ENCODE data around the gene MAP3K21. TPM values are rescaled to one million over a fixed set of nuclear protein-coding genes. Genes with fewer than 3 reads are reported as not detected.

MAP3K21 gene
- total and polyA plus RNA-seq, 2 of the 4 experiments (the other 2 are of a cell fraction) = 0.15 to 0.18 TPM

- DNase-seq = no peak
- Histone ChIP-seq H3K9me1 (ENCODE audit: insufficient read depth, low read length) (no peaks in the 10 kb centered on the region), H2AK5ac (ENCODE audit: low read depth, low read length) (no peak overlapping the region), H2AK9ac (replicated peaks; ENCODE audit: low read depth, low read length, poor library complexity) (no peak overlapping the region), H3K36me3 (ENCODE audit: control insufficient read depth, insufficient read depth, low read length) (no peaks in the 10 kb centered on the region), H3K23ac (ENCODE audit: low read depth, low read length) (no peak overlapping the region), H3K18ac (ENCODE audit: low read depth, low read length) (no peak overlapping the region), H3K79me1 (ENCODE audit: low read depth in 1 of 2, low read length in 2 of 2) (no peaks in the 10 kb centered on the region), H2AFZ (replicated peaks; ENCODE audit: low read length, poor library complexity) (no peak overlapping the region), H3K9ac (ENCODE audit: low read depth, low read length) (no peak overlapping the region), H3K4me3 (ENCODE audit: insufficient read depth, low read depth, low read length) (no peak overlapping the region), H3K9me3 (ENCODE audit: control insufficient read depth, insufficient read depth, low read length) (peaks cover 4% of the 10 kb centered on the region; the same call in 1 of the 2 replicates), H3K56ac (ENCODE audit: extremely low read depth, insufficient read depth, low read length) (no peak overlapping the region), H4K5ac (ENCODE audit: low read depth, low read length) (no peak overlapping the region), H3K14ac (replicated peaks; ENCODE audit: low read depth, low read length) (no peak overlapping the region), H3K27ac (ENCODE audit: insufficient read depth, low read length) (no peak overlapping the region), H3K27me3 (ENCODE audit: control insufficient read depth, insufficient read depth, low read length) (no peaks in the 10 kb centered on the region), H2BK120ac (ENCODE audit: low read depth, low read length) (no peak overlapping the region), H3K4ac (ENCODE audit: low read depth, low read length) (no peak overlapping the region), H4K91ac (ENCODE audit: insufficient read depth, low read depth, low read length) (no peak overlapping the region), H3K4me1 (ENCODE audit: control insufficient read depth, insufficient read depth, low read length) (no peaks in the 10 kb centered on the region), H4K20me1 (ENCODE audit: insufficient read depth, low read length) (no peaks in the 10 kb centered on the region), H3K4me2 (ENCODE audit: low read depth, low read length) (no peak overlapping the region), H2BK15ac (ENCODE audit: low read depth, low read length) (no peak overlapping the region), H4K8ac (ENCODE audit: low read depth in 2 of 2, low read length in 2 of 2) (no peak overlapping the region), H2BK20ac (ENCODE audit: low read depth, low read length) (no peak overlapping the region), H2BK5ac (ENCODE audit: low read depth, low read length, poor library complexity, severe bottlenecking) (no peak overlapping the region)
- dilution Hi-C loops (cut with HindIII; ENCODE audit: low sequenced_read_pairs, unreplicated experiment) (no loop called here), intact Hi-C loops (cut with micrococcal nuclease) (no loop called here), in situ Hi-C loops (cut with MboI; ENCODE audit: low sequenced_read_pairs) (no loop called here)
- ChIA-PET POLR2A (ENCODE audit: unreplicated experiment) (no interaction called here), CTCF (no interaction called here)
- no CpG with 5 or more reads among the region's 1 CpG for WGBS, 2 experiments (ENCODE audit: extremely low coverage in 2 of 2, insufficient read length in 1 of 2)
- ATAC-seq (ENCODE audit: low read depth) = no peak
- no peak for TF ChIP-seq CHD1 (IDR thresholded peaks at IDR 0.05; ENCODE audit: low read depth, low read length)
- no peak for TF ChIP-seq MAFK (IDR thresholded peaks at IDR 0.05; ENCODE audit: low read depth, low read length)
- no peak for TF ChIP-seq USF2 (IDR thresholded peaks at IDR 0.05; ENCODE audit: low read depth, low read length)
- TF ChIP-seq POLR2A (IDR thresholded peaks at IDR 0.05; ENCODE audit: low read depth, low read length) = no peak
- TF ChIP-seq FOS (IDR thresholded peaks at IDR 0.05; ENCODE audit: low read depth, low read length) = no peak
- no peak for TF ChIP-seq BHLHE40 (IDR thresholded peaks at IDR 0.05; ENCODE audit: low read depth, low read length)
- no peak for TF ChIP-seq NFE2L2 (IDR thresholded peaks at IDR 0.05; ENCODE audit: low read depth, low read length)
- no peak for TF ChIP-seq RAD21 (IDR thresholded peaks at IDR 0.05; ENCODE audit: low read length)
- no peak for TF ChIP-seq RFX5 (IDR thresholded peaks at IDR 0.05; ENCODE audit: low read depth, low read length)
- no peak for TF ChIP-seq MXI1 (IDR thresholded peaks at IDR 0.05; ENCODE audit: borderline replicate concordance, low read depth, low read length)
- TF ChIP-seq SMC3 (IDR thresholded peaks at IDR 0.05; ENCODE audit: low read depth, low read length) = no peak
- TF ChIP-seq RCOR1 (IDR thresholded peaks at IDR 0.05; ENCODE audit: insufficient replicate concordance, low read length) = no peak
- no peak for TF ChIP-seq ELK1 (IDR thresholded peaks at IDR 0.05; ENCODE audit: borderline replicate concordance, low read depth, low read length)
- TF ChIP-seq CEBPB (IDR thresholded peaks at IDR 0.05; ENCODE audit: low read depth, low read length) = no peak
- TF ChIP-seq CTCF (conservative IDR thresholded peaks at IDR 0.05; ENCODE audit: low read depth, low read length) = no peak
- BruUV-seq (replicated peaks) = no TSS peak
Observed at GRCh38 chr1:233427907-233428306, 100.4 kb downstream of the MAP3K21 start.
